Mammary epithelial cell (primary cell): ENCODE data around the gene PDCD5.

Experiments
- CTCF ChIP-seq, 2 donors: IDR thresholded peaks in 1 of 2; conservative IDR thresholded peaks in 1 of 2; 2 replicates each; pipeline ENCODE4 v1.5.1; 2011 to 2012; ENCODE audit warnings: inconsistent platforms in 2 of 2, low read length in 2 of 2, mild to moderate bottlenecking in 2 of 2, control low read depth in 1 of 2, low read depth in 1 of 2; ENCODE audit not compliant: insufficient read depth in 1 of 2; ENCODE audit errors: extremely low read depth in 1 of 2
- EZH2 ChIP-seq: IDR thresholded peaks from 2 replicates; pipeline ENCODE4 v1.6.1; 2012; ENCODE audit warnings: low read length, inconsistent platforms, borderline replicate concordance

GRCh38 chr19:32537580-32537979 is 43.4 kb upstream of the PDCD5 start:
- TF ChIP-seq CTCF (conservative IDR thresholded peaks at IDR 0.05 in 1 of 2, IDR thresholded peaks at IDR 0.05 in 1 of 2; ENCODE audit: extremely low read depth in 1 of 2, insufficient read depth in 1 of 2, low read depth in 1 of 2, low read length in 2 of 2) (no peak), EZH2 (no peak)
